GM12878 (cell line): ENCODE results near the gene SLC12A5. TPM values are rescaled to one million over a fixed set of nuclear protein-coding genes. Genes with fewer than 3 reads are reported as not detected.

Source experiments
- ATAC-seq: fragments of 200-7000 bp; cut with Tn5 transposase; 3 replicates; pipeline ENCODE4 v1.9.1; 2020; ENCODE audit warnings: mild to moderate bottlenecking, moderate library complexity
- BruUV-seq: library from RNA; stranded (reverse); fragments of 400-500 nt; replicated peaks from 2 replicates; lab custom pipeline; 2021; lab: Mats Ljungman, UMichigan
- CTCF ChIA-PET: fragments of 300-600 bp; sonication (Branson Sonifier 250); formaldehyde crosslinking; extraction: SDS; loops from one replicate; lab custom pipeline; 2021; ENCODE audit warnings: inconsistent platforms; lab: Yijun Ruan, JAX
- POLR2A ChIA-PET: fragments of 350-600 bp; formaldehyde crosslinking; extraction: SDS; loops from one replicate; lab custom pipeline; 2021; ENCODE audit warnings: inconsistent platforms; lab: Charles Lee
- RAD21 ChIA-PET: fragments of 300-600 bp; sonication (Branson Sonifier 250); formaldehyde crosslinking; loops from one replicate; lab custom pipeline; 2023; ENCODE audit warnings: antibody characterized with exemption; ENCODE audit not compliant: unreplicated experiment; lab: Charles Lee
- SMC1A ChIA-PET: fragments of 300-600 bp; sonication (Branson Sonifier 250); formaldehyde crosslinking; loops from one replicate; lab custom pipeline; 2023; ENCODE audit not compliant: unreplicated experiment, uncharacterized antibody; lab: Charles Lee
- DNase-seq: peaks from one replicate; pipeline ENCODE4 v3.0.0-alpha.2; 2011; ENCODE audit warnings: low read depth, low spot score
- FAIRE-seq: peaks from 3 replicates; lab custom pipeline; 2011; peaks lifted over from hg19 to GRCh38; lab: Jason Lieb, UNC
- H2AFZ ChIP-seq: 2 replicates; pipeline ENCODE4 v1.6.0; 2011; ENCODE audit warnings: low read depth, low read length, control low read depth; ENCODE audit not compliant: control insufficient read depth
- H3K27ac ChIP-seq: 2 replicates; pipeline ENCODE4 v1.5.1; 2011; ENCODE audit warnings: control low read depth; ENCODE audit not compliant: control insufficient read depth, insufficient read depth
- H3K27me3 ChIP-seq, 2 experiments: replicated peaks in 1 of 2; 2 replicates each; pipeline versions ENCODE4 v1.6.0 to v1.6.1; 2011; ENCODE audit warnings: low read length in 1 of 2; ENCODE audit not compliant: control insufficient read depth in 2 of 2, insufficient read depth in 2 of 2
- H3K36me3 ChIP-seq, 2 experiments: 2 replicates each; pipeline ENCODE4 v1.5.1; 2011; ENCODE audit warnings: low read length in 1 of 2; ENCODE audit not compliant: control insufficient read depth in 2 of 2, insufficient read depth in 2 of 2
- H3K4me1 ChIP-seq: 2 replicates; pipeline ENCODE4 v1.6.1; 2011; ENCODE audit warnings: mild to moderate bottlenecking, low read length, moderate library complexity, mixed read lengths; ENCODE audit not compliant: control insufficient read depth, insufficient read depth
- H3K4me2 ChIP-seq: 2 replicates; pipeline ENCODE4 v1.6.0; 2011; ENCODE audit warnings: control low read depth; ENCODE audit not compliant: control insufficient read depth, insufficient read depth
- H3K4me3 ChIP-seq: fragments of 200-600 bp; sonication (generic); 2 replicates; pipeline ENCODE4 v1.5.1; 2016
- H3K79me2 ChIP-seq: 2 replicates; pipeline ENCODE4 v1.6.0; 2011; ENCODE audit warnings: low read length; ENCODE audit not compliant: control insufficient read depth, insufficient read depth
- H3K9ac ChIP-seq: 2 replicates; pipeline ENCODE4 v1.8.0; 2011; ENCODE audit warnings: low read length, control low read depth, mixed read lengths; ENCODE audit not compliant: control insufficient read depth, insufficient read depth
- H3K9me3 ChIP-seq: replicated peaks from 3 replicates; pipeline ENCODE4 v1.5.1; 2011; ENCODE audit warnings: mild to moderate bottlenecking, low read length; ENCODE audit not compliant: control insufficient read depth, insufficient read depth
- H4K20me1 ChIP-seq: 2 replicates; pipeline ENCODE4 v1.6.0; 2011; ENCODE audit not compliant: control insufficient read depth, insufficient read depth
- ATF7 ChIP-seq: fragments of 450-650 bp; IDR thresholded peaks from 2 replicates; pipeline ENCODE4 v1.6.1; 2016; ENCODE audit warnings: low read depth, mild to moderate bottlenecking
- BCL3 ChIP-seq: IDR thresholded peaks from 2 replicates; pipeline ENCODE4 v1.6.1; 2011; ENCODE audit warnings: borderline replicate concordance, low read depth, mild to moderate bottlenecking, moderate library complexity, low read length; ENCODE audit not compliant: insufficient read depth, poor library complexity, severe bottlenecking
- BHLHE40 ChIP-seq, 2 experiments: fragments of 450-650 bp in 1 of 2; IDR thresholded peaks; 2 replicates each; pipeline ENCODE4 v1.6.1; 2011 to 2017; ENCODE audit warnings: low read depth in 2 of 2, borderline replicate concordance in 1 of 2, improper control_type of control experiment in 1 of 2, low read length in 1 of 2, mild to moderate bottlenecking in 1 of 2
- EZH2 ChIP-seq: IDR thresholded peaks from 2 replicates; pipeline ENCODE4 v1.6.1; 2012; ENCODE audit warnings: low read depth, mild to moderate bottlenecking, control low read depth, inconsistent platforms, low read length, borderline replicate concordance; ENCODE audit not compliant: control insufficient read depth
- GABPA ChIP-seq: IDR thresholded peaks from 2 replicates; pipeline ENCODE4 v1.6.1; 2014; ENCODE audit warnings: antibody characterized with exemption, low read depth, mild to moderate bottlenecking, inconsistent platforms
- HDGF ChIP-seq: fragments of 450-650 bp; IDR thresholded peaks from 2 replicates; pipeline ENCODE4 v1.6.1; 2016; ENCODE audit warnings: antibody characterized with exemption
- KDM1A ChIP-seq: fragments of 200-600 bp; sonication (generic); IDR thresholded peaks from 2 replicates; pipeline ENCODE4 v1.6.1; 2016; ENCODE audit warnings: borderline replicate concordance
- MTA3 ChIP-seq: IDR thresholded peaks from 2 replicates; pipeline ENCODE4 v1.6.1; 2012; ENCODE audit warnings: low read length, inconsistent platforms, borderline replicate concordance
- MXI1 ChIP-seq: fragments of 150-350 bp; IDR thresholded peaks from 2 replicates; pipeline ENCODE4 v1.6.1; 2011; ENCODE audit warnings: low read depth, mild to moderate bottlenecking, inconsistent platforms, low read length, improper control_type of control experiment
- PBX3 ChIP-seq: IDR thresholded peaks from 2 replicates; pipeline ENCODE4 v1.6.1; 2011; ENCODE audit warnings: mild to moderate bottlenecking, low read depth, low read length, moderate library complexity; ENCODE audit not compliant: insufficient replicate concordance
- PKNOX1 ChIP-seq: fragments of 450-650 bp; IDR thresholded peaks from 2 replicates; pipeline ENCODE4 v1.6.1; 2016; ENCODE audit warnings: mild to moderate bottlenecking
- RAD51 ChIP-seq: fragments of 450-650 bp; IDR thresholded peaks from 2 replicates; pipeline ENCODE4 v1.6.1; 2016; ENCODE audit warnings: moderate library complexity, mild to moderate bottlenecking, inconsistent platforms
- RB1 ChIP-seq: fragments of 450-650 bp; formaldehyde crosslinking; IDR thresholded peaks from 2 replicates; pipeline ENCODE4 v1.6.1; 2017; ENCODE audit warnings: mild to moderate bottlenecking, borderline replicate concordance
- WGBS: methylation state at CpG from one replicate; pipeline ENCODE4 v1.1.6; 2016; ENCODE audit warnings: low lambda C conversion rate; ENCODE audit not compliant: insufficient replicate concordance, insufficient coverage; ENCODE audit errors: missing lambda C conversion rate; 5-methylcytosine and 5-hydroxymethylcytosine counted together
- in situ Hi-C: fragments of 300-500 bp; cut with MboI; formaldehyde crosslinking; loops from 9 replicates; pipeline ENCODE4 v1.14.3; 2018; ENCODE audit warnings: mixed read lengths
- intact Hi-C: fragments of 100-400 bp; cut with micrococcal nuclease; formaldehyde crosslinking; loops from one replicate; pipeline ENCODE4 v1.14.2; 2022; ENCODE audit not compliant: unreplicated experiment
- polyA plus RNA-seq, 11 experiments: library from polyadenylated mRNA; depleted of rRNA in 4 of 11; unstranded in 6 of 11; stranded (reverse) in 5 of 11; fragments of >200 nt; fragmentation: Nextera tagmentation in 4 of 11; fragmentation: Illumina TruSeq in 1 of 11; extraction: Ambion mirVana in 4 of 11; extraction: Trizol in 1 of 11; gene quantifications; 1 replicate in 1 of 11; 2 replicates in 10 of 11; pipeline versions ENCODE4 v1.2.1 to v1.2.3, GENCODE V29; 2011 to 2016; ENCODE audit warnings: inconsistent platforms in 2 of 11, missing spikeins in 2 of 11, low read depth in 1 of 11
- total RNA-seq, 4 experiments: library from RNA; depleted of rRNA in 3 of 4; stranded (reverse); fragments of >200 nt in 3 of 4; fragmentation: Illumina TruSeq in 1 of 4; extraction: Trizol in 1 of 4; gene quantifications; 2 replicates each; pipeline versions ENCODE4 v1.2.1 to v1.2.3, GENCODE V29; 2013 to 2021

Gene SLC12A5
- total and polyA plus RNA-seq, 10 of the 15 experiments (the other 5 are each of a cell fraction or from before 2014, with no cell fraction given) = 0.26 to 2.7 (median 1.2) TPM

GRCh38 chr20:46062151-46062550 is 33.1 kb downstream of the SLC12A5 start:
- no peak for ATAC-seq
- RAD21 ChIA-PET = no interaction called here
- no peak overlapping the region for H3K27ac ChIP-seq
- POLR2A ChIA-PET = no interaction called here
- SMC1A ChIA-PET = no interaction called here
- intact Hi-C loops (no loop called here), in situ Hi-C loops (no loop called here)
- TF ChIP-seq KDM1A = no peak
- no peak for TF ChIP-seq EZH2
- no peak for TF ChIP-seq RAD51
- no peak for TF ChIP-seq BCL3
- no peak for TF ChIP-seq HDGF
- no peak for TF ChIP-seq ATF7
- no peak for TF ChIP-seq PBX3
- no peak for TF ChIP-seq BHLHE40 (IDR thresholded peaks at IDR 0.05; ENCODE audit: borderline replicate concordance in 1 of 2, low read depth in 2 of 2, low read length in 1 of 2)
- no peak for TF ChIP-seq PKNOX1
- TF ChIP-seq MXI1 = no peak
- no peak for TF ChIP-seq MTA3
- TF ChIP-seq RB1 = no peak
- TF ChIP-seq GABPA = no peak
- peaks cover 12 to 47% of the 10 kb centered on the region in 2 experiments for H3K36me3 ChIP-seq
- H2AFZ ChIP-seq = no peak overlapping the region
- BruUV-seq = no TSS peak
- H3K4me2 ChIP-seq = no peak overlapping the region
- DNase-seq = no peak
- FAIRE-seq = no peak
- H3K9ac ChIP-seq = no peak overlapping the region
- CTCF ChIA-PET = no interaction called here
- H3K4me1 ChIP-seq = peaks cover 22% of the 10 kb centered on the region; the same call in 1 of the 2 replicates
- no peaks in the 10 kb centered on the region for H3K79me2 ChIP-seq
- H3K27me3 ChIP-seq = no peaks in the 10 kb centered on the region
- no peaks in the 10 kb centered on the region; the same call in 2 of the 3 replicates for H3K9me3 ChIP-seq
- no peak overlapping the region for H3K4me3 ChIP-seq
- 96% methylated on average over 4 of the region's 4 CpGs for WGBS
- no peaks in the 10 kb centered on the region; the same call in 1 of the 2 replicates for H4K20me1 ChIP-seq
